K562 (cell line): ENCODE measurements around the gene RBBP4. TPM values are rescaled to one million over a fixed set of nuclear protein-coding genes. Genes with fewer than 3 reads are reported as not detected.

Source experiments
- EGR1 ChIP-seq: fragments of 450-650 bp; conservative IDR thresholded peaks from 2 replicates; pipeline ENCODE4 v1.6.1; 2017; ENCODE audit warnings: mild to moderate bottlenecking
- FOXM1 ChIP-seq, 2 experiments: fragments of 450-650 bp in 1 of 2; sonication (generic) in 1 of 2; formaldehyde crosslinking in 1 of 2; IDR thresholded peaks; 2 replicates each; pipeline versions ENCODE4 v1.6.1 to v1.9.0; 2017 to 2022; ENCODE audit warnings: low read depth in 2 of 2, mild to moderate bottlenecking in 2 of 2, missing genetic modification reagents in 1 of 2, moderate library complexity in 1 of 2
- HDAC1 ChIP-seq, 2 experiments: fragments of 450-650 bp; IDR thresholded peaks; 2 replicates each; pipeline ENCODE4 v1.6.1; 2016 to 2017; ENCODE audit warnings: inconsistent platforms in 1 of 2, mild to moderate bottlenecking in 1 of 2, moderate library complexity in 1 of 2
- HEY1 ChIP-seq: fragments of 250-450 bp; sonication (Bioruptor Pico); IDR thresholded peaks from 2 replicates; pipeline ENCODE4 v1.5.0; 2020; ENCODE audit warnings: mild to moderate bottlenecking, moderate library complexity, borderline replicate concordance
- KAT7 ChIP-seq: sonication (generic); formaldehyde crosslinking; IDR thresholded peaks from 2 replicates; pipeline ENCODE4 v1.8.0; 2022; ENCODE audit warnings: missing genetic modification reagents, mild to moderate bottlenecking, borderline replicate concordance
- MAZ ChIP-seq, 2 experiments: fragments of 450-650 bp in 1 of 2; sonication (generic) in 1 of 2; formaldehyde crosslinking; IDR thresholded peaks in 1 of 2; conservative IDR thresholded peaks in 1 of 2; 2 replicates each; pipeline versions ENCODE4 v1.4.0 to v1.5.0; 2020; ENCODE audit warnings: mild to moderate bottlenecking in 1 of 2, missing genetic modification reagents in 1 of 2
- NR2C1 ChIP-seq, 2 experiments: fragments of 450-650 bp; IDR thresholded peaks; 2 replicates each; pipeline ENCODE4 v1.6.1; 2017; ENCODE audit warnings: mild to moderate bottlenecking in 2 of 2, antibody characterized with exemption in 1 of 2, inconsistent platforms in 1 of 2, missing compliant biosample characterization in 1 of 2, missing genetic modification characterization in 1 of 2
- POLR2B ChIP-seq: fragments of 450-650 bp; IDR thresholded peaks from 2 replicates; pipeline ENCODE4 v1.6.1; 2018; ENCODE audit warnings: low read depth; ENCODE audit not compliant: partially characterized antibody
- RNF2 ChIP-seq: sonication (generic); IDR thresholded peaks from 2 replicates; pipeline ENCODE4 v1.6.1; 2016
- SMAD4 ChIP-seq: fragments of 250-450 bp; sonication (Bioruptor Pico); conservative IDR thresholded peaks from 2 replicates; pipeline ENCODE4 v1.8.0; 2021; ENCODE audit warnings: inconsistent platforms, mild to moderate bottlenecking, moderate library complexity
- SMARCA5 ChIP-seq: fragments of 450-650 bp; IDR thresholded peaks from 2 replicates; pipeline ENCODE4 v1.6.1; 2016
- polyA plus RNA-seq, 8 experiments: library from polyadenylated mRNA; depleted of rRNA in 4 of 8; stranded (reverse) in 5 of 8; unstranded in 3 of 8; fragments of >200 nt; fragmentation: Nextera tagmentation in 2 of 8; fragmentation: Illumina TruSeq in 1 of 8; extraction: Ambion mirVana in 2 of 8; extraction: Trizol in 1 of 8; gene quantifications; 2 replicates each; pipeline versions ENCODE4 v1.2.1 to v1.2.3, GENCODE V29; 2011 to 2014; ENCODE audit warnings: inconsistent platforms in 1 of 8, missing spikeins in 1 of 8
- total RNA-seq, 7 experiments: library from RNA; depleted of rRNA in 6 of 7; stranded (reverse); fragments of >200 nt in 6 of 7; fragmentation: Illumina TruSeq in 2 of 7; extraction: Trizol in 2 of 7; gene quantifications; 2 replicates each; pipeline versions ENCODE4 v1.2.1 to v1.2.3, GENCODE V29; 2011 to 2021; ENCODE audit warnings: low replicate concordance in 1 of 7
- TF ChIP-seq, protein P1 (sequence below): fragments of 450-650 bp; IDR thresholded peaks from 2 replicates; pipeline ENCODE4 v1.6.1; 2016; ENCODE audit warnings: borderline replicate concordance
- TF ChIP-seq, protein P2 (sequence below): fragments of 250-450 bp; sonication (Bioruptor Pico); IDR thresholded peaks from 2 replicates; pipeline ENCODE4 v1.8.0; 2022; ENCODE audit warnings: inconsistent platforms

Gene RBBP4
- total and polyA plus RNA-seq, 9 of the 15 experiments (the other 6 are each of a cell fraction or from before 2014, with no cell fraction given): 185 to 409 (median 259) TPM

DNA sequence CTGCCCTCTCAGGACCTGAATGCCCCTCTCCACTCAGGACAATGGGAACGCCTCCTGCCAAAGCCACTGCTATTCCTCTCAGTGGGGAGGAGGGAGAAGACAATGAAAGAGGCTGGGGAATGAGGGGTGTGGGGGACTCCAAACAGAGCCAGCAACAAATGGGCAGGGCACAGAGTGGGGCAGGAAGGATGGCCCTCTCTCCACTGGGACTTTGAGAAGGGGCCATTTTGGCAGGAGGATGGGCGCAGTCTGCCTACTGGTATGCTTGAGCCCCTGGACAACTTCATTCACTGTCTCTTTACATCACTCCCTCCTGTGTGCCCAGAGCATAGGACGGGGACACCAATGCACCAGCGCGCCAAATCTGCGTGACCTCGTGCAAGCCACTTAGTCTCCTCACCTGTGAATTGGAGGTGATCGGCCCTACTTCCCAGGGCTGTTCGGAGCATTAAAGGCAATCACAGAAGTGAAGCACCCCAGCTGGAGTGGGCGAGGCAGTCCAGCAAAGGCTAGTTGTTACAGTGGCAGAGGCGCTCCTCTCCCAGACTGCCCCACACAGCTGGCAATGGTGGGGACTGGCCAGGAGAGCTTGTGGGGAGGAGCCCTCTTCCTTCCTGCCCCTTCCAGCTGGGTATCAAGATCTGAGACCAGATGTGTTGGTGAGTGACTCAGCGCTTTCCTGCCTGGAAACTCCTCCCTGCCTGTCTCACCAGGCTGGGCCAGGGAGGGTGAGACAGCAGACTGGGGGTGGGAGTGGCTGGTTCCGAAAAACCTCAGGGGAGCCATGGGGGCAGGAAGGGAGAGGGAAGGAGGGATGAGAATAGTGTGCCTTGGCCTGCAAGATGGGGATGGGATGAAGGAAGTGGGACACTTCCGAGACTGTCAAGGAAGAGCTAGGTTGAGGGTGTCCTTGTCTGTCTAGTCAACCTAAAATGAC is 73.9 kb downstream of the RBBP4 start (continued):
- TF ChIP-seq POLR2B: peak; percentile 57
- TF ChIP-seq MAZ (CRISPR knock-in tag; conservative IDR thresholded peaks at IDR 0.05 in 1 of 2, IDR thresholded peaks at IDR 0.05 in 1 of 2): peak; percentile 92 to 93
- 0 out of 2 replicates have a peak, but pooled peaks have one; percentile 53 for TF ChIP-seq EGR1
- 0 out of 2 replicates have a peak, but pooled peaks have one; percentile 34 for TF ChIP-seq SMARCA5
- TF ChIP-seq FOXM1 (IDR thresholded peaks at IDR 0.05; ENCODE audit: low read depth): no peak
- no peak for TF ChIP-seq FOXM1 (CRISPR knock-in tag; IDR thresholded peaks at IDR 0.05; ENCODE audit: low read depth)
- TF ChIP-seq, protein P1, sequence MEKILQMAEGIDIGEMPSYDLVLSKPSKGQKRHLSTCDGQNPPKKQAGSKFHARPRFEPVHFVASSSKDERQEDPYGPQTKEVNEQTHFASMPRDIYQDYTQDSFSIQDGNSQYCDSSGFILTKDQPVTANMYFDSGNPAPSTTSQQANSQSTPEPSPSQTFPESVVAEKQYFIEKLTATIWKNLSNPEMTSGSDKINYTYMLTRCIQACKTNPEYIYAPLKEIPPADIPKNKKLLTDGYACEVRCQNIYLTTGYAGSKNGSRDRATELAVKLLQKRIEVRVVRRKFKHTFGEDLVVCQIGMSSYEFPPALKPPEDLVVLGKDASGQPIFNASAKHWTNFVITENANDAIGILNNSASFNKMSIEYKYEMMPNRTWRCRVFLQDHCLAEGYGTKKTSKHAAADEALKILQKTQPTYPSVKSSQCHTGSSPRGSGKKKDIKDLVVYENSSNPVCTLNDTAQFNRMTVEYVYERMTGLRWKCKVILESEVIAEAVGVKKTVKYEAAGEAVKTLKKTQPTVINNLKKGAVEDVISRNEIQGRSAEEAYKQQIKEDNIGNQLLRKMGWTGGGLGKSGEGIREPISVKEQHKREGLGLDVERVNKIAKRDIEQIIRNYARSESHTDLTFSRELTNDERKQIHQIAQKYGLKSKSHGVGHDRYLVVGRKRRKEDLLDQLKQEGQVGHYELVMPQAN: peak; percentile 54; the same call in 1 of the 2 replicates
- no peak; the same call in 1 of the 2 replicates for TF ChIP-seq NR2C1 (IDR thresholded peaks at IDR 0.05)
- no peak for TF ChIP-seq NR2C1 (tag; IDR thresholded peaks at IDR 0.05)
- peak; percentile 87 for TF ChIP-seq RNF2
- TF ChIP-seq HDAC1 (IDR thresholded peaks at IDR 0.05): peak in 1 of 2 experiments; percentile 84; a peak in 2 of 4 replicates
- TF ChIP-seq HEY1 (CRISPR knock-in tag): no peak
- TF ChIP-seq KAT7 (CRISPR knock-in tag): no peak
- peak; percentile 94 for TF ChIP-seq SMAD4 (CRISPR knock-in tag)
- TF ChIP-seq, protein P2, sequence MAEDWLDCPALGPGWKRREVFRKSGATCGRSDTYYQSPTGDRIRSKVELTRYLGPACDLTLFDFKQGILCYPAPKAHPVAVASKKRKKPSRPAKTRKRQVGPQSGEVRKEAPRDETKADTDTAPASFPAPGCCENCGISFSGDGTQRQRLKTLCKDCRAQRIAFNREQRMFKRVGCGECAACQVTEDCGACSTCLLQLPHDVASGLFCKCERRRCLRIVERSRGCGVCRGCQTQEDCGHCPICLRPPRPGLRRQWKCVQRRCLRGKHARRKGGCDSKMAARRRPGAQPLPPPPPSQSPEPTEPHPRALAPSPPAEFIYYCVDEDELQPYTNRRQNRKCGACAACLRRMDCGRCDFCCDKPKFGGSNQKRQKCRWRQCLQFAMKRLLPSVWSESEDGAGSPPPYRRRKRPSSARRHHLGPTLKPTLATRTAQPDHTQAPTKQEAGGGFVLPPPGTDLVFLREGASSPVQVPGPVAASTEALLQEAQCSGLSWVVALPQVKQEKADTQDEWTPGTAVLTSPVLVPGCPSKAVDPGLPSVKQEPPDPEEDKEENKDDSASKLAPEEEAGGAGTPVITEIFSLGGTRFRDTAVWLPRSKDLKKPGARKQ (CRISPR knock-in tag): no peak
